GM13976 (cell line): ENCODE data around the gene CCT6B.

Experiments used
- DNase-seq: peaks from one replicate; pipeline ENCODE4 v3.0.0; 2012; ENCODE audit warnings: low spot score
- CTCF ChIP-seq: IDR thresholded peaks from 2 replicates; pipeline ENCODE4 v1.5.1; 2012; ENCODE audit warnings: borderline replicate concordance, mild to moderate bottlenecking; ENCODE audit not compliant: insufficient read depth; ENCODE audit errors: extremely low read depth, missing control alignments, control extremely low read depth
- in situ Hi-C: fragments of 300-500 bp; cut with MboI; formaldehyde crosslinking; loops from one replicate; pipeline ENCODE4 v1.12.0; 2022; ENCODE audit warnings: low sequenced_read_pairs, mixed read lengths, inconsistent platforms; ENCODE audit not compliant: unreplicated experiment

Gene CCT6B

GRCh38 chr17:34991606-34992005 is 30.3 kb upstream of the CCT6B start:
- in situ Hi-C loops: no loop called here
- no peak for TF ChIP-seq CTCF
- no peak for DNase-seq

- no peak for TF ChIP-seq CTCF
- DNase-seq: peak; percentile 43
- in situ Hi-C loops: no loop called here
Measured at GRCh38 chr17:34990921-34991365, 29.7 kb upstream of the CCT6B start.

DNA sequence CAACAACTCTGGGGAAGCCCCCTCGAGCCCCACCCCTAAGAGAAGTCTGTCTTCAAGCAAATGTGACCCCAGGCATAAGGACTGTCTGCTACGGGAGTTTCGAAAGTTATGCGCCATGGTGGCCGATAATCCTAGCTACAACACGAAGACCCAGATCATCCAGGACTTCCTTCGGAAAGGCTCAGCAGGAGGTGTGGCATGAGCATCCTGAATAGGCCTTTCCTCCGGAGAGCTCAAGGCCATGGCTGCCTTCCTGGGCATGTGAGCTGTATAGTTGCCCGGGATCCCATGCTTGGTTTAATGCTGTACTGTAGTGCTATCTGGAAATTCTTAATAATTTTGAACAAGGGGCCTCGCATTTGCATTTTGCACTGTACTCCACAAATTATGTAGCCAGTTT is 28.2 kb upstream of the CCT6B start:
- DNase-seq: no peak
- in situ Hi-C loops: no loop called here
- TF ChIP-seq CTCF: no peak

GRCh38 chr17:34988644-34989043 is 27.4 kb upstream of the CCT6B start:
- in situ Hi-C loops: no loop called here
- TF ChIP-seq CTCF: no peak
- DNase-seq: no peak

DNA sequence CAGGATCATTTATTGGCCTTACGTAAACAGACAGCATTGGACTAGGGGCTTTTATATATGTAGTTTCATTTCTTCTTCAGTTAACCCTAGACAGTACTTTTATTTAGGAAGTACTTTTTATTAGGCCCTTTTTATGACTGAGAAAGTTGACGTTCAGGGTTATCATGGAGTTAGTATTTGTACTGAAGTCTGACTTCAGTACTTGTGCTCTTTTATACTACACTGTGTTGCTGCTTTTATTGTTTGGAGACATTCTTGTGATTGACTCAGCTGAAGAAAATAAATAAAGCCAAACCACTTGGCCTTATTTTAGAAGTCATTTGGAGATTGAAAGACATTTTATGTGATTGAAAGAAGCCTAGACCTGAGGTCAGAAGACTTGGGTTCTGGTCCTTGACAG is 26.0 kb upstream of the CCT6B start:
- no peak for TF ChIP-seq CTCF
- no peak for DNase-seq
- in situ Hi-C loops: no loop called here

DNA sequence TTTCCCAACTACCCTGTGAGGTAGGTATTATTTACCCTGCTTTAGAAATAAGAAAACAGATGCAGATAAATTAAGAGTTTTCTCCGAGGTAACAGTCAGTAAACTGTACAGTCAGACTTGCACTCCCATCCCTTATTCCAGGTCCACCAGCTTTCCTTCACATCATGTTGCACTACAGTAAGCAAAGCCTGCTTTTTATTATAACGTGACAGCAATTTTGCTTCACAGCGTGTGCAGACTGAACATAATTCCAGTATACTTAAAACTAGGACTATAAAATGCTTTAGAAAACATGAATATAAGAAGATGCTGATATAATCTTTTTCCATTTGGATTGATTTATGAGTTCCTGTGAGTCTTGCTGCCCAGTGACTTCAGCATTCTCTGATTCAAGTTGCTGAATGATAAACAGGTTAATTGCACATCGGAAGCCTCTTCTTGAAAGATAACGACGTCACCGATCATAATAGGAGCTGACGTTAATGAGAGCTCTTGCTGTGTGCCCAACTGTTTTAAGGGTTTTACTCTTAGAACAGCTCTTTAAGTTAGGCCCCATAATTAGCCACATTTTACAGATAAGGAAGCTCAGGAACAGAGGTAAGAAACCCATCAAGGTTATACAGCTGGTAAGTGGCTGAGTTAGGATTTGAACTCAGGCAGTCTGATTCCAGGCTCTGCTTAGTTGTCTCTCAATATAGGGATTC is 20.4 kb upstream of the CCT6B start:
- in situ Hi-C loops: no loop called here
- TF ChIP-seq CTCF: no peak
- DNase-seq: no peak
